Vagina (tissue), 2 donors: ENCODE measurements around the gene TOLLIP. TPM values are rescaled to one million over a fixed set of nuclear protein-coding genes. Genes with fewer than 3 reads are reported as not detected.

Experiments used
- DNase-seq, 2 donors: peaks; one replicate each; pipeline ENCODE4 v3.0.0-alpha.2; 2017; ENCODE audit errors: extremely low spot score in 2 of 2
- H3K27ac ChIP-seq: fragments of 200-600 bp; sonication (generic); one replicate; pipeline ENCODE4 v1.5.1; 2019
- H3K27me3 ChIP-seq: fragments of 200-600 bp; sonication (generic); one replicate; pipeline ENCODE4 v1.5.1; 2019
- H3K36me3 ChIP-seq, 2 donors: fragments of 200-600 bp; sonication (generic); one replicate each; pipeline ENCODE4 v1.5.1; 2017 to 2019
- H3K4me1 ChIP-seq: fragments of 200-600 bp; sonication (generic); one replicate; pipeline ENCODE4 v1.5.1; 2019
- H3K4me3 ChIP-seq, 2 donors: fragments of 200-600 bp; sonication (generic); 1 replicate in 1 of 2; 2 replicates in 1 of 2; pipeline ENCODE4 v1.5.1; 2016 to 2019
- H3K9me3 ChIP-seq: fragments of 200-600 bp; sonication (generic); one replicate; pipeline ENCODE4 v1.5.1; 2019
- POLR2A ChIP-seq, 2 donors: fragments of 450-650 bp; IDR thresholded peaks; one replicate each; pipeline ENCODE4 v1.6.1; 2017; ENCODE audit warnings: antibody characterized with exemption in 2 of 2, mild to moderate bottlenecking in 2 of 2, moderate library complexity in 2 of 2
- POLR2AphosphoS5 ChIP-seq, 2 donors: sonication (generic); formaldehyde crosslinking; IDR thresholded peaks; one replicate each; pipeline ENCODE4 v1.9.0; 2017; ENCODE audit warnings: antibody characterized with exemption in 2 of 2, mild to moderate bottlenecking in 2 of 2, low read depth in 1 of 2; ENCODE audit not compliant: insufficient read depth in 1 of 2
- intact Hi-C: fragments of 100-400 bp; cut with DNase I; formaldehyde crosslinking; loops from one replicate; pipeline ENCODE4 v1.15.1; 2023
- total RNA-seq: library from RNA; depleted of rRNA; stranded (reverse); fragments of >200 nt; gene quantifications from one replicate; pipeline ENCODE4 v1.2.3, GENCODE V29; 2016
- TF ChIP-seq, protein P1 (sequence below), 3 experiments: fragments of 450-650 bp in 2 of 3; fragments of 200-600 bp in 1 of 3; sonication (generic) in 1 of 3; IDR thresholded peaks; one replicate each; pipeline ENCODE4 v1.5.1; 2017 to 2019; ENCODE audit warnings: antibody characterized with exemption in 3 of 3, mild to moderate bottlenecking in 2 of 3, moderate library complexity in 2 of 3

The TOLLIP gene
- total RNA-seq, 1 donor from 2014 or later: 52.5 TPM

- H3K4me3 ChIP-seq: no peak overlapping the region
- intact Hi-C loops: no loop called here
- no peaks in the 10 kb centered on the region for H3K36me3 ChIP-seq
- H3K9me3 ChIP-seq: no peaks in the 10 kb centered on the region
- H3K27ac ChIP-seq: no peak overlapping the region
- no peaks in the 10 kb centered on the region for H3K27me3 ChIP-seq
- no peak for TF ChIP-seq POLR2A (IDR thresholded peaks at IDR 0.05)
- TF ChIP-seq POLR2AphosphoS5 (IDR thresholded peaks at IDR 0.05; ENCODE audit: insufficient read depth in 1 of 2, low read depth in 1 of 2): no peak
- TF ChIP-seq, protein P1, sequence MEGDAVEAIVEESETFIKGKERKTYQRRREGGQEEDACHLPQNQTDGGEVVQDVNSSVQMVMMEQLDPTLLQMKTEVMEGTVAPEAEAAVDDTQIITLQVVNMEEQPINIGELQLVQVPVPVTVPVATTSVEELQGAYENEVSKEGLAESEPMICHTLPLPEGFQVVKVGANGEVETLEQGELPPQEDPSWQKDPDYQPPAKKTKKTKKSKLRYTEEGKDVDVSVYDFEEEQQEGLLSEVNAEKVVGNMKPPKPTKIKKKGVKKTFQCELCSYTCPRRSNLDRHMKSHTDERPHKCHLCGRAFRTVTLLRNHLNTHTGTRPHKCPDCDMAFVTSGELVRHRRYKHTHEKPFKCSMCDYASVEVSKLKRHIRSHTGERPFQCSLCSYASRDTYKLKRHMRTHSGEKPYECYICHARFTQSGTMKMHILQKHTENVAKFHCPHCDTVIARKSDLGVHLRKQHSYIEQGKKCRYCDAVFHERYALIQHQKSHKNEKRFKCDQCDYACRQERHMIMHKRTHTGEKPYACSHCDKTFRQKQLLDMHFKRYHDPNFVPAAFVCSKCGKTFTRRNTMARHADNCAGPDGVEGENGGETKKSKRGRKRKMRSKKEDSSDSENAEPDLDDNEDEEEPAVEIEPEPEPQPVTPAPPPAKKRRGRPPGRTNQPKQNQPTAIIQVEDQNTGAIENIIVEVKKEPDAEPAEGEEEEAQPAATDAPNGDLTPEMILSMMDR (IDR thresholded peaks at IDR 0.05): no peak
- DNase-seq: no peak
- H3K4me1 ChIP-seq: no peaks in the 10 kb centered on the region
These were observed 79.8 kb downstream of the TOLLIP start for GRCh38 chr11:1229471-1230120.

- no peaks in the 10 kb centered on the region for H3K36me3 ChIP-seq
- intact Hi-C loops: no loop called here
- TF ChIP-seq POLR2AphosphoS5 (IDR thresholded peaks at IDR 0.05; ENCODE audit: insufficient read depth in 1 of 2, low read depth in 1 of 2) (no peak), POLR2A (IDR thresholded peaks at IDR 0.05) (no peak)
- TF ChIP-seq, protein P1 (IDR thresholded peaks at IDR 0.05): no peak
- no peak overlapping the region for H3K27ac ChIP-seq
- no peaks in the 10 kb centered on the region for H3K27me3 ChIP-seq
- no peaks in the 10 kb centered on the region for H3K4me1 ChIP-seq
- no peak overlapping the region for H3K4me3 ChIP-seq
- DNase-seq: no peak
- no peaks in the 10 kb centered on the region for H3K9me3 ChIP-seq
These were observed 80.4 kb downstream of the TOLLIP start for GRCh38 chr11:1228921-1229451.

- intact Hi-C loops: no loop called here
- DNase-seq: no peak
- Histone ChIP-seq H3K27me3 (no peaks in the 10 kb centered on the region), H3K4me1 (no peaks in the 10 kb centered on the region), H3K27ac (no peak overlapping the region), H3K4me3 (no peak overlapping the region), H3K9me3 (no peaks in the 10 kb centered on the region), H3K36me3 (no peaks in the 10 kb centered on the region)
- TF ChIP-seq, protein P1 (IDR thresholded peaks at IDR 0.05): no peak
- TF ChIP-seq POLR2A (IDR thresholded peaks at IDR 0.05) (no peak), POLR2AphosphoS5 (IDR thresholded peaks at IDR 0.05; ENCODE audit: insufficient read depth in 1 of 2, low read depth in 1 of 2) (no peak)
These were observed 81.2 kb downstream of the TOLLIP start for GRCh38 chr11:1228101-1228821.

- Histone ChIP-seq H3K4me1 (no peaks in the 10 kb centered on the region), H3K27ac (no peak overlapping the region), H3K9me3 (no peaks in the 10 kb centered on the region), H3K4me3 (no peak overlapping the region), H3K36me3 (no peaks in the 10 kb centered on the region), H3K27me3 (no peaks in the 10 kb centered on the region)
- intact Hi-C loops: no loop called here
- no peak for DNase-seq
- TF ChIP-seq POLR2A (IDR thresholded peaks at IDR 0.05): no peak
- TF ChIP-seq POLR2AphosphoS5 (IDR thresholded peaks at IDR 0.05; ENCODE audit: insufficient read depth in 1 of 2, low read depth in 1 of 2): no peak
- TF ChIP-seq, protein P1 (IDR thresholded peaks at IDR 0.05): no peak
These were observed 81.8 kb downstream of the TOLLIP start for GRCh38 chr11:1227551-1228100.
